Caki2 (cell line): ENCODE measurements around the gene PPM1B. TPM values are rescaled to one million over a fixed set of nuclear protein-coding genes. Genes with fewer than 3 reads are reported as not detected.
"Not testable (repeated sequence)": the region's sequence is repeated elsewhere in the genome, so short reads cannot be mapped to it uniquely, and the experiment has no call there.

Experiments
- DNase-seq: peaks from one replicate; pipeline ENCODE4 v3.0.0-alpha.2; 2015; ENCODE audit warnings: low read depth
- in situ Hi-C: cut with HindIII; loops from 2 replicates; pipeline ENCODE4 v1.10.0; 2016; ENCODE audit warnings: low sequenced_read_pairs, low pct_unique_long_range_greater_than_20kb, mixed read lengths
- total RNA-seq: library from RNA; depleted of rRNA; stranded (reverse); fragments of >200 nt; shearing (Covaris generic); gene quantifications from 2 replicates; pipeline ENCODE4 v1.2.3, GENCODE V29; 2014; ENCODE audit warnings: low replicate concordance

Gene PPM1B
- total RNA-seq, 1 experiment from 2014 or later, result 22.5 TPM

DNA sequence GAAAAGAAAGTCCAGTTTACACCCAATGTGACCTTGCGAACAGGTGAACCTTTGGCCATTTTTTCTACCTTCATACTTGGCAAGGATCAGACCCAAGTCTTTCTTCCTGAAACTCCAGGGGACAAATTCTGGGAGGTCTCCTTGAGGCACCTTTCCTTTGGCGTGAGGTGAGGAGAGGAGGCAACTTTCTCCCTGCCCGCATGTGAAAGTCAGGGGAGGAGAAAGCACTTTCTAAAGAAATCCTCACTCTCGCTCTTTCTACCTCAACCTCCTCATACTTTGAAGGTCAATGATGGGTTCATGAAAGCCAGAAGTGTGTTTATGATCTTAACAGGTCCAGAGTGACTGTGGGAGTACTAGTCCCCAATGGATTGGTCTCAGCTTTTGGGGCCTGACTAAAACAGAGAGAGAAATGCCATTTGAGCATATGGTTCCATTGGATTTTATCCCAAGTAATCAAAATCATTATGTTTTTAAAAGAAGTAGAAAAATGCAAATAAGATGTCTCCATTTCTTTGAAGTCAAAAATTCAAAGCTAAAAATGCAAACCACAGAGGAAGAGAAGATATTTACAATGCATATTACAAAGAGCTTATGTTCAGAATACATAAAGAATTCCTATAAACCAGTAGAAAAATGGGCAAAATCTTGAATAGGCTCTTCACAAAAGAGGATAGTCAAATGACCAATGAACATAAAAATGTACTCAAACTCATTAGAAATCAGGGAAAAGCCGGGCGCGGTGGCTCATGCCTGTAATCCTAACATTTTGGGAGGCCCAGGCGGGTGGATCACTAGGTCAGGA lies 15.6 kb upstream of the PPM1B start:
- in situ Hi-C loops, result no loop called here
- no peak for DNase-seq

DNA sequence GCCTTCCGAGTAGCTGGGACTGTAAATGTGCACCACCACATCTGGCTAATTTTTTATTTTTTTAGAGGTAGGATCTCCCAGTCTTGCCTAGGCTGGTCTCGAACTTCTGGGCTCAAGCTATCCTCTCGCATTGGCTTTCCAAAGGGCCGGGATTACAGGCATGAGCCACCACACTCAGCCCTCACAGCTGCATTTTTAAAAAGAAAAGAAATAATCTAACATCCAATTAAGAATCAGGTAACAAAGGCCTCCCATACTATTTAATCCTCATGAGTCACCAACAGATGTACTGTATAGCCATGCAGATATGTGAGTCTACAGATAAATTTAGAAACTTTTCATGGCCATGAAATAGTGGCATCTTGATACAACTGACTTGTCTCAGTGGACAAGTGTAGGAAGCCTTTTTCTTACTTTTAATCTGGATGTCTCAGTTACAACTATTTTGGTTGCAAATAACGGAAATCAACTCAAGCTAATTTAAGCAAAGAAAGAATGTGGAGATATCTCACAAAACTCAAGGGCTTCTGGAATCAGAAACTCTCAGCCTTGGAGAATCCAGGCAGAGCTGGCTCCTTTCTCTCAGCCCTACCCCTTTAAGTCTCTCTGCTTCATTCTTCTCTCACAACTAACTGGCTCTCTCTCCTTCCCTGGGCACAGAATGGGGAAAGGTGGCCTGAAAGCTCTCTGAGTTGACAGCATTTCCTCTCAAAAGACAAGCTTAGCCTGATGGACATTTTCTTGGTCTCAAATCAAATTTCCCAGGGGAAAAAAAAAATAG lies 12.8 kb upstream of the PPM1B start:
- in situ Hi-C loops, result no loop called here
- DNase-seq, result no peak

DNA sequence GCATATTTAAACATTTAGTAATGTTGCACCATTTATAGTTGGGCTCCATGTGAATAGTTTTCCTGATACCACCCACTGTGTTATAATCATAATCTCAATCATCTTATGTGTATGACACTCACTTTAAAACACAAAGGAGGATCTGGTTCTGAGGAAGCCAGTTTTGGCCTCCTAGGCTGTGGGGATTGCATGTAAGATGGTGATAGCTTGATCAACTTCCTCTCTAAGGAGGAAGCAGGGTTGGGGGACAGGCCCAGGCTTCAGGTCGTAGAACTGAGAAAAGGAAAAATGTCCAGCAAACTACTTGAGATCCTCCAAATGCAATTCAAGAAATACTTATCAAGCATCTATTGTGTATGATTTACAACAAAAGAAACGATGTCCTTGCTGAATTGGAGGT lies 4.9 kb upstream of the PPM1B start:
- no peak for DNase-seq
- in situ Hi-C loops, result no loop called here

DNA sequence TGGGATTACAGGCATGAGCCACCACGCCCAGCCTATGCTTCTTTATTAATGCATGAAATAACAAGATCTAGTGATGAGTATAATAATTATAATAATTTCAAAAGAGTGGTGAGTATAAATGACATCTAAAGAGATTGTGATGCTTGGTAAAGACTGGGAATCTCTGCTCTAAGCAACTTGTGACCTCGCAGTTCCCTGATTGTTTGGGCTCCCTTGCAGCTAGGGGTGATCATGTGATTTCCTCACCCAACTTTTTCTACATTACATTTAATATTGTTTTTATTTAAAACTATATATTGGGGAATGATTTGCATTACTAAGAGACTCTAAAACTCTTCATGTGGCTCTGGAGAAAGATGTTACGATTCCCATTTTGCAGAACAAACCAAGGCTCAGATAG lies 4.1 kb upstream of the PPM1B start:
- in situ Hi-C loops, result no loop called here
- no peak for DNase-seq

GRCh38 chr2:44166096-44166495 lies 2.6 kb upstream of the PPM1B start:
- in situ Hi-C loops, result no loop called here
- DNase-seq, result no peak

- in situ Hi-C loops, result no loop called here
- no peak for DNase-seq
Measured at GRCh38 chr2:44167311-44167907, 1.3 kb upstream of the PPM1B start.

- in situ Hi-C loops, result no loop called here
- DNase-seq, result peak; percentile 100
Measured at GRCh38 chr2:44167908-44168680, 581 bp upstream of the PPM1B start.

DNA sequence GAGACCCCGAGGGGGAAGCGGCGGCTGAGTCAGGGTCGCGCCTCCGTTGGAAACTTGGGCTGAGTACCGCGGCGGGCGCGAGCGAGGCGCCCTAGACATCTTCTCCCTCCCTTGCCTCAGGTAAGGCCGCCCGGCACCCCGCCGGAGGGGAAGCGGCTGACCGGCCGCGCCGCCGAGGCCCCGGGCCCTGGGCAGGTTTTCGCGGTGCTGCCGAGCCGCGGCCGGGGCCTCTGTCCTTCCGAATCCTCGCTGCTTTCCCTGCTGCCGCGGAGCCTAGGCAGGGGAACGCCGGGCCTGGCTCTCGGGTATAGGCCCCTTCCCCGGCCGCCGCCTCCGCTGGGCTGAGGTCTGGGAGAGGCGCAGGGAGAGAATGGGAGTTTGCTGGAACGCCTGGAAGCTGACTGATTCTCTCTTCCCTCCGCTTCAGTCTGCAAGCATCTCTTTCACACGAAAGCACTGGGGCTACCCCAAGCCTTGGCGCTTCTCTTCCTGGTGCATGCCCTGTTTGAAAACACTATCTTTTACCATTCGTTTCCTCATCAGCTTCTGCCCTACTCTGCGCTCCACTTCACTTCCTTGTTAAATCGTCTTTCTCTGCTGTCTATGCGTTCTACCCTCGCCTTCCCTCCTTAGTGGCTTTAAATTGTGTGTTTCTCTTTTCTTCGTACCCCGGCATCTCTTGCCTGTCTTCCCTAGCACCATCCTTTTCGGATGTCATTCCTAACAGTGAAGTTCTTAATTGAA lies 652 bp downstream of the PPM1B start:
- in situ Hi-C loops, result no loop called here
- peak; percentile 67 for DNase-seq

- in situ Hi-C loops, result no loop called here
- peak; percentile 8 for DNase-seq
Measured at GRCh38 chr2:44170311-44170717, 1.6 kb downstream of the PPM1B start.

DNA sequence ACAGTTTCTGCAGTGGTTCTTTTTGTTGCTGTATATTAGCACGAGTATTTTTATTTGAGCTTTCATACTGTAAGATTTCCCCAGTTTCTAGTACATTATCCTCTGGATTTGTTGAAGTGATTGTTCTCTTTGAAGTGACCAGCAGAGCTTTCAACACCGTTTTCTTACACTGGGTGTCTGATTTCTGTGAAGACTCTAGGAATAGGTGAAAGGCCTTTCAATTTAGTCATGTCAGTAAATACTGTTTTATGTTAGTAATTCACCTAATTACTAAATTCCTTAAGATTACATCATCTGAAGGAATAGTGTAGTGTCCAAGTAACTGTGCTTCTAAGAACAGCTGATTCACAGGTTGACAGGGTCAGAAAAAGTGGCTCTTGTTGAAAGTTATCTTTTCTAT lies 2.3 kb downstream of the PPM1B start:
- DNase-seq, result peak; percentile 49
- in situ Hi-C loops, result no loop called here

DNA sequence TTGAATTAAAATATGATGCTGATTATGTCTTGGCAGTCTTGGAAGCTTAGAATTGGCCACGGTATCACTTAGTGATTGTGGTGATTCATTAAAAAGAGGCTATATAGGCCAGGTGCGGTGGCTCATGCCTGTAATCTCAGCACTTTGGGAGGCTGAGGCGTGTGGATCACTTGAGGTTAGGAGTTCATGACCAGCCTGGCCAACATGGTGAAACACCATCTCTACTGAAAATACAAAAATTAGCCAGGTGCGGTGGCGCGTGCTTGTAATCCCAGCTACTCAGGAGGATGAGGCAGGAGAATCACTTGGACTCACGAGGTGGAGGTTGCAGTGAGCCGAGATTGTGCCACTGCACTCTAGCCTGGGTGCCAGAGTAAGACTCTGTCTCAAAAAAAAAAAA lies 2.8 kb downstream of the PPM1B start:
- in situ Hi-C loops, result not testable (repeated sequence)

DNA sequence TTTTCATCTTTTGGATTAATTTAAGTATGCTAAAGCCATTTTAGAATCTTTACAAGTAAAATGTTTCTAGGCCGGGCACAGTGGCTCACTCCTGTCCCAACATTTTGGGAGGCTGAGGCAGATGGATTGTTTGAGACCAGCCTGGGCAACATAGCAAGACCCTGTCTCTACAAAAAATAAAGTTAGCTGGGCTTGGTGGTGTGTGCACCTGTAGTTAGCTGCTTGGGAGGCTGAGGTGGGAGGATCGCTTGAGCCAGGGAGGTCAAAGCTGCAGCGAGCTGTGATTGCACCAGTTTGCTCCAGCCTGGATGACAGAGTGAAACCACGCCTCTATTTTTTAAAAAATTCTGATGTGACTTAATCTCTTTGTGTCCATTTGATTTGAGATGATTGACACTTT lies 3.9 kb downstream of the PPM1B start:
- in situ Hi-C loops, result no loop called here
- no peak for DNase-seq

More for the DNA sequence above, 2.8 kb downstream of the PPM1B start:
- not testable (repeated sequence) for DNase-seq

GRCh38 chr2:44178950-44179349 lies 10.3 kb downstream of the PPM1B start:
- in situ Hi-C loops, result no loop called here

GRCh38 chr2:44181648-44182047 lies 13.0 kb downstream of the PPM1B start:
- in situ Hi-C loops, result no loop called here
- DNase-seq, result no peak

More at GRCh38 chr2:44178950-44179349, 10.3 kb downstream of the PPM1B start:
- DNase-seq, result no peak

DNA sequence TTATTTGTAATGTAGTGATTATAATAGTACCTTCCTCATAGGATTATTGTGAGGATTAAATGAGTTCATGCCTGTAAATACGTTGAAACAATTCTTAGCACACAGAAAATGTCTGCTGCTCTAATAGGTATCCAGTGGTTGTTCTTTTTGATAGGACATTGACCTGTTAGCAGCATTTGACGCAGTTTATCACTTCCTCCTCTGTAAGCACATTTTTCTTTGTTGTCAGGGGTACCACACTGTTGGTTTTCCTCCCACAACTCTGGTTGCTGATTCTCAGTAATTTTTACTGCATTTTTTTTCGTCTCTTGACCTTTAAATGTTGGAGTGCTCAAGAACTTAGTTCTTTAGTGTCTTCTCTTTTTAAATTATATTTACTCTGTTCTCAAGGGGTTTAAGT lies 15.4 kb downstream of the PPM1B start:
- in situ Hi-C loops, result no loop called here
- DNase-seq, result no peak

DNA sequence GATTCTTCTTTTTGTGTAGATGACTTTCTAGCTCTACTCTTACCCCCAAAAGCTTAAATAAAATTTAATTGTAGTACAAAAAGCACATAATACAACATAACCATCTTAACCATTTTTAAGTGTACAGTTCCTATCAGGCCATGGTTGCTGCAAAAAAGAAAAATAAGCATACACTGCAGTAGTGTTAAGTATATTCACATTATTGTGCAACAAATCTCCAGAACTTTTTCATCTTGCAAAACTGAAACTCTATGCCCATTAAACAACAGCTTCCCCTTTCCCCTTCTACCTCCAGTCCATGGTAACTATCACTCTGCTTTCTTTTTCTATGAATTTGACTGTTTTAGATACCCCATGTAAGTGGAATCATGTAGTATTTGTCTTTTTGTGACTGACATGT lies 18.1 kb downstream of the PPM1B start:
- DNase-seq, result no peak
- in situ Hi-C loops, result no loop called here

DNA sequence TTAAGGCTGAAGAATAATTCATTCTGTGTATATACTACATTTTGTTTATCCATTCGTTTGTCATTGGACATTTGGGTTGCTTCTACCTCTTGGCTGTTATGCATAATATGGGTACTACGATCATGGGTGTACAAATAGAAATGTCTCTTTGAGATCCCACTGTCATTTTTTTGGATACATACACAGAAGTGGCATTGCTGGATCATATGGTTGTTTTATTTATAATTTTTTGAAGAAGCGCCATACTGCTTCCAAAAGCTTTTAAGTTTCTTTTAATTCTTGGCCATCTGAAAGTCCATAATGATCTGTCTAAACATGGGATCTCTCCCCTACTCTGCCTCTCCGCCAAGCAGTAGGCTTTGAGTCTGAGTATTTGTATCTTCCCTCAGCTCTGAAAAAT lies 18.6 kb downstream of the PPM1B start:
- in situ Hi-C loops, result no loop called here
- no peak for DNase-seq

GRCh38 chr2:44188696-44189095 lies 20.0 kb downstream of the PPM1B start:
- no peak for DNase-seq
- in situ Hi-C loops, result no loop called here
